ENCODE data around the gene GABRP.

Gene GABRP

DNA sequence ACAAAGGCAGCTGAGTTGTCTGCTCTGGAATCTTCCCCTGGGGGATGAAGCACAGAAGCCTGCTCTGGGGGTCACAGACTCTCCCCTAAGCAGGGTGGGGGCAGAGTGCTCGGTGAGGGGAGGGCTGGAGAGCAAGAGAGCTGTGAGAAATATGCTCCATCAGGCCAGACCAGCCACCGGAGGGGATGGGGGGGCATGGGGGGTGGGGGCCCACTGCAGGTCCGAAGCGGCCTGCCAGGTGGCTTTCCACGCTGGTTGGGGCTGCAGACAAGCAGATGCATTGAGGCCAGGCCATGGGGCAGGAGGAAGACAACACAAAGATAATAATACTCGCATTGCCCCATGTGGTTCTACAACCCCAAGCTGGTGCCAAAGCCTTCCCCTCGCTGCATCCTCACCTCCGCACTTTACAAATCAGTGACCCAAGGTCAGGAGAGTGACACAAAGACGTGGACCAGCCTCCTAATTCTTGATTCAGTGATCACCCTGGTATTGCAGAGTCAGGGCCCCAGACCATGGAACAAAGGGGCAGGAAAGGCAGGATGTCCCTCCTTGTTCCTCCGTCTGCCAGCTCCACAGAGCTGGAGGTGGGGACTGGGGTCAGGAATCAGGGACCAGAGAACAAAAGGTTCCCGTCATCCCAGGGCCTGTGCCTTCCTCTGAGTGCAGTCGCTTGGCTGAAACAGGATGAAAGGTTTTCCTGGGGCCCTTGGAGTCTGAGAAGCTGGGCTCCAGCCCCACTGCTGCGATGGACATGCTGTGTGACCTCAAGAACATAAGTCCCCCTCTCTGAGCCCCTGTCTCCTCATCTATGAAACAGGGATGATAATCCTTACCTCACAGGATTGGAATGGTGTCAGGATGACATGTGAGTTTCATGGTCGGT lies 37.2 kb upstream of the GABRP start:
- Histone ChIP-seq H3K36me3 (ENCODE audit: control insufficient read depth in 2 of 2, insufficient read depth in 1 of 2, low read length in 2 of 2) (no peaks in the 10 kb centered on the region), H3K9me3 (ENCODE audit: control insufficient read depth, insufficient read depth, low read depth, low read length) (no peaks in the 10 kb centered on the region), H3K4me1 (ENCODE audit: control insufficient read depth, insufficient read depth, low read length) (no peaks in the 10 kb centered on the region), H3K27ac (ENCODE audit: extremely low read depth, low read depth, low read length) (no peak overlapping the region), H3K4me3 (ENCODE audit: low read depth, low read length) (no peak overlapping the region)
- no peak for TF ChIP-seq ZNF558 (tag by site-specific recombination; IDR thresholded peaks at IDR 0.05)
- no peak for TF ChIP-seq ZNF664 (tag by site-specific recombination; IDR thresholded peaks at IDR 0.05)
- TF ChIP-seq ZNF76 (tag by site-specific recombination; IDR thresholded peaks at IDR 0.05; ENCODE audit: borderline replicate concordance, low read depth): no peak
- ChIA-PET CTCF (interaction anchor here (0.6 to 11.4 kb wide), 6 partner anchors 38 to 1516 kb away, joined by 3 to 253 read pairs (median 10); partner anchors contain the start of gene GABRP), POLR2A (interaction anchor here (0.7 kb wide), 1 partner anchor 45 kb away, joined by 3 read pairs; no protein-coding TSS in a partner anchor)

DNA sequence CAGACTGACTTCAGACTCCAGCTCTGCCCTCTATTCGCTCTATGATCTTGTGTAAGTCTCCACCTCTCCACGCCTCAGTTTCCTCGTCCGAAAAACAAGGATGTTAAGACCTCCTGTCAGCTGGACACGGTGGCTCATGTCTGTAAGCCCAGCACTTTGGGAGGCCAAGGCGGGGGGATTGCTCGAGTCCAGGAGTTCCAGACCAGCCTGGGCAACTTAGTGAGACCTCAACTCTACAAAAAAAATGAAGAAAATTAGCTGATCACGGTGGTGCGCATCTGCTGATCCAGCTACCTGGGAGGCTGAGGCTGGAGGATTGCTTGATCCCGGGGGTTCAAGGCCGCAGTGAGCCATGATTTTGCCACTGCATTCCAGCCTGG lies 36.6 kb upstream of the GABRP start:
- no peaks in the 10 kb centered on the region for H3K36me3 ChIP-seq (ENCODE audit: control insufficient read depth in 2 of 2, insufficient read depth in 1 of 2, low read length in 2 of 2)
- H3K4me3 ChIP-seq (ENCODE audit: low read depth, low read length): no peak overlapping the region
- ChIA-PET POLR2A (no interaction called here), CTCF (interaction anchor here (0.6 to 11.4 kb wide), 4 partner anchors 45 to 1516 kb away, joined by 3 to 253 read pairs (median 8); no protein-coding TSS in a partner anchor)
- TF ChIP-seq ZNF184 (tag by site-specific recombination; IDR thresholded peaks at IDR 0.05): no peak
- TF ChIP-seq SCRT1 (tag by site-specific recombination; IDR thresholded peaks at IDR 0.05; ENCODE audit: borderline replicate concordance): no peak
- TF ChIP-seq, protein P1, sequence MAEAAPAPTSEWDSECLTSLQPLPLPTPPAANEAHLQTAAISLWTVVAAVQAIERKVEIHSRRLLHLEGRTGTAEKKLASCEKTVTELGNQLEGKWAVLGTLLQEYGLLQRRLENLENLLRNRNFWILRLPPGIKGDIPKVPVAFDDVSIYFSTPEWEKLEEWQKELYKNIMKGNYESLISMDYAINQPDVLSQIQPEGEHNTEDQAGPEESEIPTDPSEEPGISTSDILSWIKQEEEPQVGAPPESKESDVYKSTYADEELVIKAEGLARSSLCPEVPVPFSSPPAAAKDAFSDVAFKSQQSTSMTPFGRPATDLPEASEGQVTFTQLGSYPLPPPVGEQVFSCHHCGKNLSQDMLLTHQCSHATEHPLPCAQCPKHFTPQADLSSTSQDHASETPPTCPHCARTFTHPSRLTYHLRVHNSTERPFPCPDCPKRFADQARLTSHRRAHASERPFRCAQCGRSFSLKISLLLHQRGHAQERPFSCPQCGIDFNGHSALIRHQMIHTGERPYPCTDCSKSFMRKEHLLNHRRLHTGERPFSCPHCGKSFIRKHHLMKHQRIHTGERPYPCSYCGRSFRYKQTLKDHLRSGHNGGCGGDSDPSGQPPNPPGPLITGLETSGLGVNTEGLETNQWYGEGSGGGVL (tag by site-specific recombination; IDR thresholded peaks at IDR 0.05): no peak
- TF ChIP-seq ZNF350 (tag by site-specific recombination; IDR thresholded peaks at IDR 0.05): no peak
- TF ChIP-seq ZNF585B (tag by site-specific recombination; IDR thresholded peaks at IDR 0.05): no peak
- no peak for TF ChIP-seq ZNF114 (tag by site-specific recombination; IDR thresholded peaks at IDR 0.05)
- no peak for TF ChIP-seq KLF7 (tag by site-specific recombination; IDR thresholded peaks at IDR 0.05; ENCODE audit: borderline replicate concordance)
- TF ChIP-seq ZBTB17 (tag by site-specific recombination; IDR thresholded peaks at IDR 0.05): no peak
- TF ChIP-seq ZNF140 (tag by site-specific recombination; IDR thresholded peaks at IDR 0.05): no peak
- no peak for TF ChIP-seq TRIM28 (IDR thresholded peaks at IDR 0.05; ENCODE audit: borderline replicate concordance, low read length)
- no peaks in the 10 kb centered on the region for H3K4me1 ChIP-seq (ENCODE audit: control insufficient read depth, insufficient read depth, low read length)
- H3K9me3 ChIP-seq (ENCODE audit: control insufficient read depth, insufficient read depth, low read depth, low read length): no peaks in the 10 kb centered on the region
- no peak overlapping the region for H3K27ac ChIP-seq (ENCODE audit: extremely low read depth, low read depth, low read length)

DNA sequence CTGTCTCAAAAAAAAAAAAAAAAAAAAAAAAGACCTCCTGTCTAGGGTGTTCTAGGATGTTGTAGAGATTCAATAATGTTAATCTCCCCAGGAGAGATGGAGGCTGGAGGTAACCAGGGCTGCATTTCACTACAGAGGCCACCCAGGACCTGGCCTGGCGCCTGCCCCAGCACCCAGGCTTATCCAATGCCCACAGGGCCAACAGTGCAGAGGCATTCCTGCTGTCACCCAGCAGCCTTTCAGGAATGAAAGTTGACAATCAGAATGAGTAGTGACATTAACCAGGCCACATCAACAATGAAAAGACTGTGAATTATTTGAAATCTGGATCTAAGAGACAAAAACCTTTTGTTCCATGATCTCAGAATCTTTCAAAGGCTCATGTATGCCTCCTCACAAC lies 36.2 kb upstream of the GABRP start:
- H3K4me3 ChIP-seq (ENCODE audit: low read depth, low read length): no peak overlapping the region
- CTCF ChIA-PET: interaction anchor here (0.6 to 11.4 kb wide), 4 partner anchors 24 to 1515 kb away, joined by 3 to 253 read pairs (median 4); no protein-coding TSS in a partner anchor
- peak; percentile 61 for TF ChIP-seq GLIS1 (tag by site-specific recombination; IDR thresholded peaks at IDR 0.05)
- no peak for TF ChIP-seq SALL2 (tag by site-specific recombination; IDR thresholded peaks at IDR 0.05; ENCODE audit: borderline replicate concordance)
- no peaks in the 10 kb centered on the region for H3K9me3 ChIP-seq (ENCODE audit: control insufficient read depth, insufficient read depth, low read depth, low read length)
- POLR2A ChIA-PET: no interaction called here
- no peaks in the 10 kb centered on the region for H3K36me3 ChIP-seq (ENCODE audit: control insufficient read depth in 2 of 2, insufficient read depth in 1 of 2, low read length in 2 of 2)
- no peaks in the 10 kb centered on the region for H3K4me1 ChIP-seq (ENCODE audit: control insufficient read depth, insufficient read depth, low read length)
- H3K27ac ChIP-seq (ENCODE audit: extremely low read depth, low read depth, low read length): no peak overlapping the region

DNA sequence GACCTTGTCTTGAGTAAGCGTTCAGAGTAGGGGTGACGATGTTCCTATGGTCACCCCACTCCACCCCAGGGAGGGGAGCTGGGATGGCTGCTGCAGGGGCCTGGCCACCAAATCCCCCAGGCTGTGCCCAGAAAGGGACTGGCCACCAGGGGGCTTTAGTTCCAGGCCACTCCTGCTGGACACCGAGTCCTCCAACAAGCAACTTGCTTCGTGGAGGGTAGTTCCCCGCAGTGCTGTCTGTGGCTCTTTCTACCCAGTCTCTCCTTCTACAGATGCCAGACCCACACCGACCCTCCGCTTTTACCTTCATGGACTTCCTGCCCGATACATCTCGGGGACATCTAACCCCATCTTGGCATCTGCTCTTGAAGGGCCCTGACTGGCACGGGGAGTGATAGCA lies 35.7 kb upstream of the GABRP start:
- Histone ChIP-seq H3K36me3 (ENCODE audit: control insufficient read depth in 2 of 2, insufficient read depth in 1 of 2, low read length in 2 of 2) (no peaks in the 10 kb centered on the region), H3K9me3 (ENCODE audit: control insufficient read depth, insufficient read depth, low read depth, low read length) (no peaks in the 10 kb centered on the region), H3K4me1 (ENCODE audit: control insufficient read depth, insufficient read depth, low read length) (no peaks in the 10 kb centered on the region), H3K27ac (ENCODE audit: extremely low read depth, low read depth, low read length) (no peak overlapping the region), H3K4me3 (ENCODE audit: low read depth, low read length) (no peak overlapping the region)
- TF ChIP-seq KLF7 (tag by site-specific recombination; IDR thresholded peaks at IDR 0.05; ENCODE audit: borderline replicate concordance) (no peak), KLF8 (tag by site-specific recombination; IDR thresholded peaks at IDR 0.05) (no peak)
- TF ChIP-seq, protein P2, sequence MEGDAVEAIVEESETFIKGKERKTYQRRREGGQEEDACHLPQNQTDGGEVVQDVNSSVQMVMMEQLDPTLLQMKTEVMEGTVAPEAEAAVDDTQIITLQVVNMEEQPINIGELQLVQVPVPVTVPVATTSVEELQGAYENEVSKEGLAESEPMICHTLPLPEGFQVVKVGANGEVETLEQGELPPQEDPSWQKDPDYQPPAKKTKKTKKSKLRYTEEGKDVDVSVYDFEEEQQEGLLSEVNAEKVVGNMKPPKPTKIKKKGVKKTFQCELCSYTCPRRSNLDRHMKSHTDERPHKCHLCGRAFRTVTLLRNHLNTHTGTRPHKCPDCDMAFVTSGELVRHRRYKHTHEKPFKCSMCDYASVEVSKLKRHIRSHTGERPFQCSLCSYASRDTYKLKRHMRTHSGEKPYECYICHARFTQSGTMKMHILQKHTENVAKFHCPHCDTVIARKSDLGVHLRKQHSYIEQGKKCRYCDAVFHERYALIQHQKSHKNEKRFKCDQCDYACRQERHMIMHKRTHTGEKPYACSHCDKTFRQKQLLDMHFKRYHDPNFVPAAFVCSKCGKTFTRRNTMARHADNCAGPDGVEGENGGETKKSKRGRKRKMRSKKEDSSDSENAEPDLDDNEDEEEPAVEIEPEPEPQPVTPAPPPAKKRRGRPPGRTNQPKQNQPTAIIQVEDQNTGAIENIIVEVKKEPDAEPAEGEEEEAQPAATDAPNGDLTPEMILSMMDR (tag by site-specific recombination; IDR thresholded peaks at IDR 0.05): peak; percentile 51
- POLR2A ChIA-PET: interaction anchor here (1.5 kb wide), 1 partner anchor 43 kb away, joined by 3 read pairs; no protein-coding TSS in a partner anchor
- CTCF ChIA-PET: interaction anchor here (0.9 to 11.4 kb wide), 3 partner anchors 21 to 44 kb away, joined by 4 to 253 read pairs (median 4); no protein-coding TSS in a partner anchor

All from HEK293 (cell line).